Astrocyte (in vitro differentiated cells and primary cell): ENCODE measurements around the gene GAS6. TPM values are rescaled to one million over a fixed set of nuclear protein-coding genes. Genes with fewer than 3 reads are reported as not detected.

Source experiments
- DNase-seq: peaks from one replicate; pipeline ENCODE4 v3.0.0-alpha.2; 2010; ENCODE audit warnings: low read depth
- FAIRE-seq: peaks from 2 replicates; lab custom pipeline; 2011; peaks lifted over from hg19 to GRCh38; lab: Jason Lieb, UNC
- H2AFZ ChIP-seq: 2 replicates; pipeline ENCODE4 v1.6.0; 2012; ENCODE audit warnings: low read depth, low read length, inconsistent platforms
- H3K27ac ChIP-seq: 2 replicates; pipeline ENCODE4 v1.5.1; 2011; ENCODE audit warnings: low read depth, low read length, inconsistent platforms
- H3K27me3 ChIP-seq: 2 replicates; pipeline ENCODE4 v1.6.0; 2011; ENCODE audit warnings: low read length, inconsistent platforms; ENCODE audit not compliant: insufficient read depth
- H3K36me3 ChIP-seq: 2 replicates; pipeline ENCODE4 v1.5.1; 2011; ENCODE audit warnings: low read length, inconsistent platforms; ENCODE audit not compliant: insufficient read depth
- H3K4me1 ChIP-seq: 2 replicates; pipeline ENCODE4 v1.5.1; 2011; ENCODE audit warnings: low read length, inconsistent platforms; ENCODE audit not compliant: insufficient read depth
- H3K4me2 ChIP-seq: 2 replicates; pipeline ENCODE4 v1.6.0; 2012; ENCODE audit warnings: low read length, inconsistent platforms
- H3K4me3 ChIP-seq: 2 replicates; pipeline ENCODE4 v1.5.1; 2011; ENCODE audit warnings: low read depth, mild to moderate bottlenecking, low read length, inconsistent platforms; ENCODE audit not compliant: insufficient read depth
- H3K79me2 ChIP-seq: 2 replicates; pipeline ENCODE4 v1.6.0; 2012; ENCODE audit warnings: mild to moderate bottlenecking, low read length, inconsistent platforms; ENCODE audit not compliant: insufficient read depth
- H3K9ac ChIP-seq: 2 replicates; pipeline ENCODE4 v1.6.0; 2012; ENCODE audit warnings: mild to moderate bottlenecking, low read length, inconsistent platforms
- H3K9me3 ChIP-seq: 2 replicates; pipeline ENCODE4 v1.5.1; 2012; ENCODE audit warnings: low read depth, mild to moderate bottlenecking, low read length, inconsistent platforms; ENCODE audit not compliant: insufficient read depth
- H4K20me1 ChIP-seq: 2 replicates; pipeline ENCODE4 v1.6.0; 2012; ENCODE audit warnings: low read length, inconsistent platforms; ENCODE audit not compliant: insufficient read depth
- H3K27ac Mint-ChIP-seq: one replicate; pipeline ENCODE4 v1.8.0; 2021; ENCODE audit warnings: mild to moderate bottlenecking, mixed read lengths; ENCODE audit not compliant: unreplicated experiment
- H3K27me3 Mint-ChIP-seq: one replicate; pipeline ENCODE4 v1.8.0; 2021; ENCODE audit warnings: low read depth, mixed read lengths; ENCODE audit not compliant: unreplicated experiment
- H3K36me3 Mint-ChIP-seq: one replicate; pipeline ENCODE4 v1.8.0; 2021; ENCODE audit warnings: low read depth, mixed read lengths; ENCODE audit not compliant: unreplicated experiment
- H3K4me1 Mint-ChIP-seq: one replicate; pipeline ENCODE4 v1.8.0; 2021; ENCODE audit warnings: low read depth, mixed read lengths; ENCODE audit not compliant: unreplicated experiment
- H3K4me3 Mint-ChIP-seq: one replicate; pipeline ENCODE4 v1.8.0; 2021; ENCODE audit warnings: mild to moderate bottlenecking, moderate library complexity, mixed read lengths; ENCODE audit not compliant: unreplicated experiment
- H3K9me3 Mint-ChIP-seq: one replicate; pipeline ENCODE4 v1.8.0; 2021; ENCODE audit warnings: mild to moderate bottlenecking, mixed read lengths; ENCODE audit not compliant: unreplicated experiment
- EZH2 ChIP-seq: IDR thresholded peaks from 2 replicates; pipeline ENCODE4 v1.6.1; 2012; ENCODE audit warnings: mild to moderate bottlenecking, low read length, inconsistent platforms; ENCODE audit not compliant: insufficient read depth
- total RNA-seq: library from RNA; stranded (reverse); gene quantifications from 2 replicates; pipeline ENCODE4 v1.2.1, GENCODE V29; 2021
- TF ChIP-seq, protein P1 (sequence below): IDR thresholded peaks from 2 replicates; pipeline ENCODE4 v1.5.1; 2011; ENCODE audit warnings: low read depth, mild to moderate bottlenecking, inconsistent platforms, low read length, moderate library complexity; ENCODE audit not compliant: insufficient read depth

The GAS6 gene
- total RNA-seq, 1 donor from 2014 or later = 287 TPM

DNA sequence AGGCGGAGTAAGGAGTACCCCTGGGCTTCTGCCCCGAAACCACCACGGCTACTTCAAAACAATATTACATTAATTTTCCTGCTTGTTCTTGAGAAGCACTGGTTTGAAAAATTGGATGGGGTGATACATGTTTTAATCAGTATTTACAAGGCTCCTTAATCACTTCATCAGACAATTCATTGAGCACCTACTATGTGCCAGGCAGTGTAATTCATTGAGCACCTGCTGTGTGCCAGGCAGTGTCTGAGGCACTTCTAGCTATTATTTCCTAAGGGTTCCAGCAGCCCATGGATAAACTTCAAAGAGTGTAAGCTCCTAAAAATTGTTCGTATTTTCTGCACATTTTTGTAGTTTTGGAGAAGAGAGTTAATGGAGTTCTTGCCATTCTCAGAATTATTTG is 1.6 kb upstream of the GAS6 start:
- no peaks in the 10 kb centered on the region for H3K36me3 ChIP-seq
- no peak overlapping the region for H3K27ac Mint-ChIP-seq
- DNase-seq (no peak), FAIRE-seq (no peak)
- peaks cover 23% of the 10 kb centered on the region for H3K4me1 Mint-ChIP-seq
- peaks cover 27% of the 10 kb centered on the region for H3K4me1 ChIP-seq
- H3K27me3 Mint-ChIP-seq = no peaks in the 10 kb centered on the region
- H3K9ac ChIP-seq = no peak overlapping the region
- H3K4me3 ChIP-seq = no peak overlapping the region
- H3K27me3 ChIP-seq = no peaks in the 10 kb centered on the region
- no peak overlapping the region for H3K27ac ChIP-seq
- H3K36me3 Mint-ChIP-seq = peaks cover 4% of the 10 kb centered on the region
- H2AFZ ChIP-seq = no peak overlapping the region
- peaks cover 38% of the 10 kb centered on the region for H3K79me2 ChIP-seq
- peak overlapping the region; percentile 91 for H3K4me3 Mint-ChIP-seq
- H3K9me3 ChIP-seq = no peaks in the 10 kb centered on the region
- peaks cover 23% of the 10 kb centered on the region for H4K20me1 ChIP-seq
- H3K4me2 ChIP-seq = no peak overlapping the region
- TF ChIP-seq EZH2 = no peak
- TF ChIP-seq, protein P1, sequence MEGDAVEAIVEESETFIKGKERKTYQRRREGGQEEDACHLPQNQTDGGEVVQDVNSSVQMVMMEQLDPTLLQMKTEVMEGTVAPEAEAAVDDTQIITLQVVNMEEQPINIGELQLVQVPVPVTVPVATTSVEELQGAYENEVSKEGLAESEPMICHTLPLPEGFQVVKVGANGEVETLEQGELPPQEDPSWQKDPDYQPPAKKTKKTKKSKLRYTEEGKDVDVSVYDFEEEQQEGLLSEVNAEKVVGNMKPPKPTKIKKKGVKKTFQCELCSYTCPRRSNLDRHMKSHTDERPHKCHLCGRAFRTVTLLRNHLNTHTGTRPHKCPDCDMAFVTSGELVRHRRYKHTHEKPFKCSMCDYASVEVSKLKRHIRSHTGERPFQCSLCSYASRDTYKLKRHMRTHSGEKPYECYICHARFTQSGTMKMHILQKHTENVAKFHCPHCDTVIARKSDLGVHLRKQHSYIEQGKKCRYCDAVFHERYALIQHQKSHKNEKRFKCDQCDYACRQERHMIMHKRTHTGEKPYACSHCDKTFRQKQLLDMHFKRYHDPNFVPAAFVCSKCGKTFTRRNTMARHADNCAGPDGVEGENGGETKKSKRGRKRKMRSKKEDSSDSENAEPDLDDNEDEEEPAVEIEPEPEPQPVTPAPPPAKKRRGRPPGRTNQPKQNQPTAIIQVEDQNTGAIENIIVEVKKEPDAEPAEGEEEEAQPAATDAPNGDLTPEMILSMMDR = no peak
- no peaks in the 10 kb centered on the region for H3K9me3 Mint-ChIP-seq

DNA sequence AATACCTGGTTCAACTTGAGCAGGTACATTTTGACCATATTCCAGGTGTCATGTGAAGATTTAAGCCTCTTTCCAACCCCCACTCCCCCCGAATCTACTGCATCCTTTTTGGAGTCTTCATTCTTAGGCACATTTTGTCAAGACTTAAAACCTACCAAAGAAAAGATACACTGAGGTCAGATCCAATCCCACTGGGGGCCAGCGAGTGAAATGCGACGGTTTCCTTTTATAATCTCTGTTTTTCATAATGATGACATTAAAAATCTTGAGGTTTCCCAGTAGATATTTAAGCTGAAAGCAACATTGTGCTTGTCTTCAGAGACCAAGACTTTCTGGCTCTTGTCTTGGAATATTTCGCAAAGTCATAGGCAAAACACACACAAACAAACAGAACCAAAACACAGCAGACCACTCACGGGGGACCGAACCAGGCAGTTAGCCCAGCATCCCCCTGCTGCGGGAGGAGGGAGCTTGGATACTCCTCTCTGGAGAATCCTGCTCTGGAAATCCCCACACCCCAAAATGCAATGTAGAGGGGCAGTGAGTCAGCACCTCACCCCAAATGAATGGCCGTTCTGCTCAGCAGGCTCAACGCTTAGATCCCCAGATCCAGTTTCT is 506 bp upstream of the GAS6 start:
- Mint-ChIP-seq H3K4me3 (peak overlapping the region; percentile 91), H3K36me3 (peaks cover 6% of the 10 kb centered on the region), H3K4me1 (peaks cover 33% of the 10 kb centered on the region), H3K27me3 (no peaks in the 10 kb centered on the region), H3K9me3 (no peaks in the 10 kb centered on the region), H3K27ac (peak overlapping the region; percentile 80)
- Histone ChIP-seq H3K4me1 (peaks cover 32% of the 10 kb centered on the region), H3K9me3 (no peaks in the 10 kb centered on the region), H3K27ac (peak overlapping the region; percentile 7), H3K4me3 (peak overlapping the region; percentile 85), H3K36me3 (peaks cover 5% of the 10 kb centered on the region), H4K20me1 (peaks cover 34% of the 10 kb centered on the region), H3K4me2 (peak overlapping the region; percentile 90), H3K27me3 (no peaks in the 10 kb centered on the region), H2AFZ (peak overlapping the region; percentile 87), H3K9ac (peak overlapping the region; percentile 78), H3K79me2 (peaks cover 49% of the 10 kb centered on the region)
- no peak for TF ChIP-seq EZH2
- TF ChIP-seq, protein P1 = no peak
- FAIRE-seq = no peak
- DNase-seq = no peak

DNA sequence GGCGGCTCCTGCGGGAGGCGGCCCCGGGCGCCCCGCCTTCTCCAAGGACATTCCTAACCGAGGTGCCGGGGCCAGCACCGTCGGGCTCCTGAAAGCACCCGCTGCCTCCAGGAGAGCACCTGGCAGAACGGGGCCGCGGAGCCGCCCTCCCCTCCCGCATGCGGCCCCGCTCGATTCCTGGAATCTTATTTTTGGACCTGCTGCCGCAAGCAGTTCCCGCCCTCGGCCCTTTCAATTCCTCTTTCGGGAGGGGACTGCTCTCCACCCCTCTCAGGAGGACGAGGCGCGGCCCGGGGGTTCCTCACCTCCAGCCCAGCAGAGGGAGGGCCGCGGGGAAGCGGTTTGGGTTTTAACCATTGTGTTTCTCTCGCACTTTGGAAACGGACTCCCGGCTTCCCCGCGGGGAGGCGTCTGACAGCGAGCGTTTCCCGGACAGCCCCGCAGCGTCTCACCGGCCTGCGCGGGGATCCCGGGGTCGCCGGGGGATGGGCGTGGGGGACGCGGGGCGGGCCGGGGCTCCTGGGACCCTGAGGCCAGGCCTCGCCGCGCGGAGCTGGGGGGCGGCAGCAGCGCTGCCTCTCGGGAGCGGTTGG is 849 bp downstream of the GAS6 start:
- H3K27ac ChIP-seq = peak overlapping the region; percentile 57
- H3K4me3 ChIP-seq = peak overlapping the region; percentile 85
- H2AFZ ChIP-seq = peak overlapping the region; percentile 55
- peaks cover 32% of the 10 kb centered on the region for H3K4me1 ChIP-seq
- H3K36me3 ChIP-seq = peaks cover 17% of the 10 kb centered on the region
- Mint-ChIP-seq H3K9me3 (no peaks in the 10 kb centered on the region), H3K4me3 (peak overlapping the region; percentile 96), H3K36me3 (peaks cover 12% of the 10 kb centered on the region), H3K27me3 (no peaks in the 10 kb centered on the region), H3K27ac (peak overlapping the region; percentile 53), H3K4me1 (peaks cover 37% of the 10 kb centered on the region)
- peaks cover 62% of the 10 kb centered on the region for H3K79me2 ChIP-seq
- FAIRE-seq (no peak), DNase-seq (no peak)
- no peaks in the 10 kb centered on the region for H3K27me3 ChIP-seq
- no peaks in the 10 kb centered on the region for H3K9me3 ChIP-seq
- peak overlapping the region; percentile 78 for H3K9ac ChIP-seq
- H3K4me2 ChIP-seq = peak overlapping the region; percentile 90
- peaks cover 47% of the 10 kb centered on the region for H4K20me1 ChIP-seq
- TF ChIP-seq EZH2 = no peak
- TF ChIP-seq, protein P1 = no peak
